ENCODE data around the gene OR4D2. TPM values are rescaled to one million over a fixed set of nuclear protein-coding genes. Genes with fewer than 3 reads are reported as not detected.

The OR4D2 gene
- total RNA-seq, 1 donor from 2014 or later = not detected

GRCh38 chr17:58196610-58197009 lies 29.8 kb downstream of the OR4D2 start:
- Histone ChIP-seq H3K27me3 (ENCODE audit: low read depth) (peaks cover 78% of the 10 kb centered on the region), H3K4me1 (no peaks in the 10 kb centered on the region), H3K4me3 (no peak overlapping the region), H3K9me3 (replicated peaks) (no peaks in the 10 kb centered on the region), H3K27ac (replicated peaks) (no peak overlapping the region), H3K36me3 (no peaks in the 10 kb centered on the region)
- intact Hi-C loops (cut with micrococcal nuclease) = no loop called here
- DNase-seq = no peak
- no peak for TF ChIP-seq CTCF (IDR thresholded peaks at IDR 0.05; ENCODE audit: borderline replicate concordance)

- intact Hi-C loops (cut with micrococcal nuclease) = no loop called here
- DNase-seq = no peak
- peak; percentile 53 for TF ChIP-seq CTCF (IDR thresholded peaks at IDR 0.05; ENCODE audit: borderline replicate concordance)
- H3K36me3 ChIP-seq = no peaks in the 10 kb centered on the region
- H3K9me3 ChIP-seq (replicated peaks) = no peaks in the 10 kb centered on the region
- H3K4me3 ChIP-seq = no peak overlapping the region
- H3K4me1 ChIP-seq = no peaks in the 10 kb centered on the region
- H3K27me3 ChIP-seq (ENCODE audit: low read depth) = peaks cover 43% of the 10 kb centered on the region
- no peak overlapping the region for H3K27ac ChIP-seq (replicated peaks)
Measured at GRCh38 chr17:58200024-58200633, 33.3 kb downstream of the OR4D2 start.

GRCh38 chr17:58202859-58203258 lies 36.1 kb downstream of the OR4D2 start:
- peaks cover 22% of the 10 kb centered on the region for H3K36me3 ChIP-seq
- no peak for TF ChIP-seq CTCF (IDR thresholded peaks at IDR 0.05; ENCODE audit: borderline replicate concordance)
- DNase-seq = no peak
- H3K27ac ChIP-seq (replicated peaks) = no peak overlapping the region
- H3K27me3 ChIP-seq (ENCODE audit: low read depth) = peaks cover 21% of the 10 kb centered on the region
- intact Hi-C loops (cut with micrococcal nuclease) = no loop called here
- H3K9me3 ChIP-seq (replicated peaks) = no peaks in the 10 kb centered on the region
- H3K4me1 ChIP-seq = no peaks in the 10 kb centered on the region
- H3K4me3 ChIP-seq = no peak overlapping the region

- no peak for DNase-seq
- no peak overlapping the region for H3K4me3 ChIP-seq
- TF ChIP-seq CTCF (IDR thresholded peaks at IDR 0.05; ENCODE audit: borderline replicate concordance) = no peak
- no peaks in the 10 kb centered on the region for H3K9me3 ChIP-seq (replicated peaks)
- peaks cover 37% of the 10 kb centered on the region for H3K36me3 ChIP-seq
- no peak overlapping the region for H3K27ac ChIP-seq (replicated peaks)
- H3K4me1 ChIP-seq = no peaks in the 10 kb centered on the region
- H3K27me3 ChIP-seq (ENCODE audit: low read depth) = peaks cover 1% of the 10 kb centered on the region
- intact Hi-C loops (cut with micrococcal nuclease) = no loop called here
Measured at GRCh38 chr17:58204796-58205195, 38.0 kb downstream of the OR4D2 start.

GRCh38 chr17:58205936-58206335 lies 39.2 kb downstream of the OR4D2 start:
- no peak for DNase-seq
- Histone ChIP-seq H3K27ac (replicated peaks) (no peak overlapping the region), H3K9me3 (replicated peaks) (no peaks in the 10 kb centered on the region), H3K4me1 (no peaks in the 10 kb centered on the region), H3K4me3 (no peak overlapping the region), H3K27me3 (ENCODE audit: low read depth) (no peaks in the 10 kb centered on the region), H3K36me3 (peaks cover 48% of the 10 kb centered on the region)
- intact Hi-C loops (cut with micrococcal nuclease) = no loop called here
- TF ChIP-seq CTCF (IDR thresholded peaks at IDR 0.05; ENCODE audit: borderline replicate concordance) = no peak

All from left ventricle myocardium inferior (tissue), 1 donor.